HG03432 (cell line): ENCODE measurements around the gene SYT11.

Source experiments
- ATAC-seq: cut with Tn5 transposase; IDR thresholded peaks from one replicate; pipeline ENCODE4 v1.9.1; 2021; ENCODE audit warnings: mild to moderate bottlenecking, moderate library complexity; ENCODE audit not compliant: unreplicated experiment

SYT11 gene

GRCh38 chr1:155859881-155860871, 809 bp downstream of the SYT11 start:
- peak; percentile 33 for ATAC-seq

- no peak for ATAC-seq
Observed at GRCh38 chr1:155860970-155861510, 1.7 kb downstream of the SYT11 start.

- no peak for ATAC-seq
Observed at GRCh38 chr1:155861896-155862295, 2.5 kb downstream of the SYT11 start.

GRCh38 chr1:155864393-155864792, 5.0 kb downstream of the SYT11 start:
- ATAC-seq: no peak

- no peak for ATAC-seq
Observed at GRCh38 chr1:155867766-155868165, 8.4 kb downstream of the SYT11 start.

- ATAC-seq: no peak
Observed at GRCh38 chr1:155871390-155871789, 12.0 kb downstream of the SYT11 start.

GRCh38 chr1:155872527-155872926, 13.2 kb downstream of the SYT11 start:
- no peak for ATAC-seq

GRCh38 chr1:155873860-155874259, 14.5 kb downstream of the SYT11 start:
- ATAC-seq: no peak

GRCh38 chr1:155877945-155878344, 18.6 kb downstream of the SYT11 start:
- no peak for ATAC-seq

- ATAC-seq: no peak
Observed at GRCh38 chr1:155880251-155880650, 20.9 kb downstream of the SYT11 start.

GRCh38 chr1:155880950-155881349, 21.6 kb downstream of the SYT11 start:
- no peak for ATAC-seq

GRCh38 chr1:155882235-155882634, 22.9 kb downstream of the SYT11 start:
- no peak for ATAC-seq

GRCh38 chr1:155882766-155883165, 23.4 kb downstream of the SYT11 start:
- no peak for ATAC-seq

- ATAC-seq: no peak
Observed at GRCh38 chr1:155884031-155884960, 24.9 kb downstream of the SYT11 start.

- ATAC-seq: no peak
Observed at GRCh38 chr1:155884982-155885381, 25.6 kb downstream of the SYT11 start.

GRCh38 chr1:155888481-155888880, 29.1 kb downstream of the SYT11 start:
- no peak for ATAC-seq

GRCh38 chr1:155889566-155889965, 30.2 kb downstream of the SYT11 start:
- ATAC-seq: no peak

- no peak for ATAC-seq
Observed at GRCh38 chr1:155890251-155890650, 30.9 kb downstream of the SYT11 start.

GRCh38 chr1:155892796-155893195, 33.4 kb downstream of the SYT11 start:
- ATAC-seq: no peak

- no peak for ATAC-seq
Observed at GRCh38 chr1:155893389-155894142, 34.2 kb downstream of the SYT11 start.
